NCI-H345 (cell line): ENCODE results near the gene RNF212.

ENCODE experiments used
- DNase-seq: peaks from one replicate; lab custom pipeline; 2025; lab: John Stamatoyannopoulos, UW

RNF212 gene

DNA sequence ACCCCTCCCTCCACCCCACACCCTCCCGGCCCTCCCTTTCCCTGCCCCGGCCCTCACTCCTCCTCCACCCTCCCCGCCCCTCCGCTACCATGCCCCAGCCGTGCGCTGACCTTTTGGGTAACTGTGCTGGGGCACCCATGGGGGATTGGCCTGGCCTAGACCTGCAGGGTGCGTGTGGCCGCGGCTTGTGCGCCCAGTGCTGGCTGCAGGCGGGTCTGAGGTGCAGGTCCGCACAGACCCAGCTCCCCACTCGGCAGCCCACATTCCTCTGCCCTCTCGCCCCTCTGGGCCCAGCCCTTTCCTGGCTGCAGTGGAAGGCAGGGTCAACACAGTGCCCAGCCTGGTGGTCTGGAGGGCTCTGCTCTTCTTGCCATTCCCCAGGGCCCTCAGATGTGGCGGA is 77.3 kb downstream of the RNF212 start:
- no peak for DNase-seq

DNA sequence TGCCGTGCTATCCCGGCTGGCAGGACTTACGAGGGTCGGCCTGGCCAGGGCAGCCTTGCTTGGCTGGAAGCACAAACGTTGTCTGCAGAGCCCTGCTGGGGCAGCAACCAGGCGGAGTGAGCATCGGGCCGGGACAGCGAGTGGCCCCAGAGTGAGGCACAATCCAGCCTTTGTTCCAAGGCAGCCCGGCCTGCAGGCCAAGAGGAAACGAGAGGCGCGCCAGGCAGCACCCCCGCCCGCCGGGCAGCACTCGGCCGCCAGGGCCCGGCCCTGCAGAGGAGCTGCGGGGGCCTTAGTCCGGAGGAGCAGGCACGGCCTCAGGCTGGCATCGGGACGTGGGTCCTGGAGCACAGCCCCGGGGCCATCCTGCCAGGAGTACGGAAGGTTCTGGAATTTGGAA is 77.9 kb downstream of the RNF212 start:
- DNase-seq: no peak

- DNase-seq: no peak
These were observed 79.4 kb downstream of the RNF212 start for GRCh38 chr4:1033840-1034551.

GRCh38 chr4:1032861-1033260 is 80.5 kb downstream of the RNF212 start:
- DNase-seq: no peak

- no peak for DNase-seq
These were observed 81.2 kb downstream of the RNF212 start for GRCh38 chr4:1031956-1032795.

DNA sequence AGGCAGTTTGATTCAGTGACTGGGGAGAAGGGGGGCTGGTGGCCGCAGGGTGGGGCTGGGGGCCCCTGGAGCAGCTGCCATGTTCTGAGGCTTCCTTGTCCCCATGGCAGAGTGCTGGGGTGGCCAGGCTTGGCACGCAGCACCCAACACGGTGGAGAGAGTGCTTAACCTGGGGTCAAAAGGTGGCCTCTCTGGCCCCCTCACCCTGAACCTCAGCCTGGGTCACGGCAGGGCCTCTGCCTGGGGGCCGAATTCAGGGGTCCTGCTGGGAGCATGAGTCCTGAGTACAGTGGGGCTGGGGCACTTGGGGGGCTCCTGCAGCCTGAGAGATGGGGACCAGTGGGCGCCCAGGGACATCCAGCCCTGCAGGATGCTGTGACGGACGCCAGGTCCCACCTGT is 82.0 kb downstream of the RNF212 start:
- DNase-seq: no peak

DNA sequence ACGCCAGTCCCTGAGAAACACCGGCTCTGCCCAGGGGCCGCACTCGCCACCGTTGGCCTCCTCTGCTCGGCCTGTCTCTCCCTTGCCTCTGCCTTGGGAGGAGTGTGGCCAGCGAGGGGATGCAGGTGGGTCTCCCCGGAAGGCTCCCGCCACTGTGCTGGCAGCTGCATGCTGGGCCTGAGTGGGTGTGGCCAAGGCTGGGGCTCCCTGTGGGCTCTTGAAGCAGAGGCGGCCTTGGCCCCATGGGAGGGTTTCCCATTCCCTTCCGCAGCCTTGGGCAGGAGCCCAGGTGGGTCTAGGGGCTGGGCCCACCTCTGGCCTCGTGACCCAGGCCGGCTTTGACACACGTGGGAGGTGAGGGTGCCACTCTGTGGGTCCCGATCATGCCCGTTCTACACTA is 82.8 kb downstream of the RNF212 start:
- DNase-seq: no peak

DNA sequence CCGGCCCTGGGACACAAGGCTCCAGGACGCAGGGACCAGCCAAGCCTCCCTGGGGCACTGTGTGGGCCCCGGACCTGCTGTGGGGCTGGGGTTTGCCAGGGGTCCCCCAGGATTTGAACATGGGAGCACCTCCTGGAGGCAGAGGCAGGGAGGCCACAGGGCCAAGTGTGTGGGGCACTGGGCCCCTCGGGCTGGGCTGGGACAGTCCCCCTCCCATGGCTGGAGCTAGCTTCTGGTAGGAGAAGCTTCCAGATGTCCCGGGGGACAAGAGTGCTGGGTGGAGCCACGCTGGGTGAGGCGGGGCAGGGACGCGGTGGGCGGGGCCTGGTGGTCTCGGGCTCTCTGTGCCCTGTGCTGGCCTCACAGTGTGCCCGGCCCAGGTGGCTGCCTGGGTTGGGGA is 83.3 kb downstream of the RNF212 start:
- no peak for DNase-seq

- DNase-seq: no peak
These were observed 83.8 kb downstream of the RNF212 start for GRCh38 chr4:1029529-1029928.

DNA sequence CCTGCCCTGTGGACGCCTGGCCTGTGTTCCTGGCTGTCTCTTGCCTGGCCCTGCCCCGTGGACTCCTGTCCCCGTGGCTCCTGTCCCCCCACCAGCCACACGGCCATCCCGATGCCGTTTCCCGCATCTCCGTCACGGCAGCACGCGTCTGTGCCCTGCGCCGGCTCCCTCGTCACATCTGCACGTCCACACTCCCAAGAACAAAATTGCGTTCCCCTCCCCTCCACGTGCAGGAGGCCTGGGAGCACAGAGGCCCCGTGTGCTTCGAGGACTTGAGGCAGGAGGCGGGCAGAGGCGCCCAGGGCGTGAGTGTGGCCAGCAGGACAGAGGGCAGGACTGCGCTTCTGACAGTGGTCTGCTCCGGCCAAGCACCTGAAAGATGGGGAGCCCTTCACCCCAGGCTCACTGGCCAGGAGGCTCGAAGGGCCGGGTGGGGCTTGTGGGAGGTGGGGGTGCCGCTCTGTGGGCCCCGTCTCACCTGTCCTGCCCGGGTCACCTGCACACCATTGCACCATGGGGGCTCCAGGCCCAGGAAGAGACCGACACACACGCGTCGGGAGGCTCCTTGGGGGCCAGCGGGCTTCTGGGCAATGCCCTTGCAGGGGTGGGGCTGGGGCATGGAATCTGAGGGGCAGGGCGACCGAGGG is 84.7 kb downstream of the RNF212 start:
- DNase-seq: no peak

DNA sequence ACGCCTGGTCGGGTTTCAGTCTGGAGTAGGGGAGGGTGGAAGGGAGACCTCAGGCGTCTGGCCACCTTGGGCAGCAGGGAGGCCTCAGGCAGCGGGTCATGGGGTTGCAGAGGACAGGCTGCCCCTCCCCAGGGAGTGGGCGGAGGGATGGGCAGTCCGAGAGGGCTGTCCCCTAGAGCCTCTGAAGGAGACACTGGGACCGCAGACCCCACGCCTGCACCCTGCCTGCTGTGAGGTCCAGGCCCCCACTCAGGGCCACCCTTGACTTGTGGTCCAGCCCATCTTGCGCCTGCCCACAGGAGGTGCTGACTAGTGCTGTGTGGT is 85.5 kb downstream of the RNF212 start:
- no peak for DNase-seq

GRCh38 chr4:1027219-1027914 is 86.0 kb downstream of the RNF212 start:
- DNase-seq: no peak

DNA sequence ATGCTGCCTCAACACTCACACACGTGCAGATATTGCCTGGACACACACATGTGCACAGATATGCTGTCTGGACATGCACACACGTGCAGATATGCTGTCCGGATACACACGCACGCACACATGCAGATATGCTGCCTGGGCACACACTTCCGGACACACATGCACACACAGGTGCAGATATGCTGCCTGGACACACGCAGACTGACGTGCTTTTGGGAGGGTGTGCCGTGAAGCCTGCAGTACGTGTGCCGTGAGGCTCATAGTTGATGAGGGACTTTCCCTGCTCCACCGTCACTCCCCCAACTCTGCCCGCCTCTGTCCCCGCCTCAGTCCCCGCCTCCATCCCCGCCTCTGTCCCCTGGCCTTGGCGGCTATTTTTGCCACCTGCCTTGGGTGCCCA is 87.2 kb downstream of the RNF212 start:
- DNase-seq: no peak

- no peak for DNase-seq
These were observed 88.3 kb downstream of the RNF212 start for GRCh38 chr4:1024882-1025545.

DNA sequence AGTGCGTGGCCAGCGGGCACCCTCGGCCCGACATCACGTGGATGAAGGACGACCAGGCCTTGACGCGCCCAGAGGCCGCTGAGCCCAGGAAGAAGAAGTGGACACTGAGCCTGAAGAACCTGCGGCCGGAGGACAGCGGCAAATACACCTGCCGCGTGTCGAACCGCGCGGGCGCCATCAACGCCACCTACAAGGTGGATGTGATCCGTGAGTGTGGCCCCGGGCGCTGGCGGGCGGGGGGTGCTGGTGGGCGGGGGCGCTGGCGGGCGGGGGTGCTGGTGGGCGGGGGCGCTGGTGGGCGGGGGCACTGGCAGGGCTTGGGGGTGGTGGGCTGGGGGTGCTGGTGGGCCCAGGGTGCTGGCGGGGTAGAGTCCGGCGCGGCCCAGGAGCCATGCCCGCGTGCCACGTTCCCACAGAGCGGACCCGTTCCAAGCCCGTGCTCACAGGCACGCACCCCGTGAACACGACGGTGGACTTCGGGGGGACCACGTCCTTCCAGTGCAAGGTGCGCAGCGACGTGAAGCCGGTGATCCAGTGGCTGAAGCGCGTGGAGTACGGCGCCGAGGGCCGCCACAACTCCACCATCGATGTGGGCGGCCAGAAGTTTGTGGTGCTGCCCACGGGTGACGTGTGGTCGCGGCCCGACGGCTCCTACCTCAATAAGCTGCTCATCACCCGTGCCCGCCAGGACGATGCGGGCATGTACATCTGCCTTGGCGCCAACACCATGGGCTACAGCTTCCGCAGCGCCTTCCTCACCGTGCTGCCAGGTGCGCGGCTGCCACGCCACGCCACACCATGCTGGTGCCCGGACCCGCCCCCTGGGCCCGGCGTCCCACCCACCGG is 89.2 kb downstream of the RNF212 start:
- DNase-seq: no peak

GRCh38 chr4:1023075-1023640 is 90.2 kb downstream of the RNF212 start:
- no peak for DNase-seq

- DNase-seq: no peak
These were observed 90.7 kb downstream of the RNF212 start for GRCh38 chr4:1022739-1023066.

DNA sequence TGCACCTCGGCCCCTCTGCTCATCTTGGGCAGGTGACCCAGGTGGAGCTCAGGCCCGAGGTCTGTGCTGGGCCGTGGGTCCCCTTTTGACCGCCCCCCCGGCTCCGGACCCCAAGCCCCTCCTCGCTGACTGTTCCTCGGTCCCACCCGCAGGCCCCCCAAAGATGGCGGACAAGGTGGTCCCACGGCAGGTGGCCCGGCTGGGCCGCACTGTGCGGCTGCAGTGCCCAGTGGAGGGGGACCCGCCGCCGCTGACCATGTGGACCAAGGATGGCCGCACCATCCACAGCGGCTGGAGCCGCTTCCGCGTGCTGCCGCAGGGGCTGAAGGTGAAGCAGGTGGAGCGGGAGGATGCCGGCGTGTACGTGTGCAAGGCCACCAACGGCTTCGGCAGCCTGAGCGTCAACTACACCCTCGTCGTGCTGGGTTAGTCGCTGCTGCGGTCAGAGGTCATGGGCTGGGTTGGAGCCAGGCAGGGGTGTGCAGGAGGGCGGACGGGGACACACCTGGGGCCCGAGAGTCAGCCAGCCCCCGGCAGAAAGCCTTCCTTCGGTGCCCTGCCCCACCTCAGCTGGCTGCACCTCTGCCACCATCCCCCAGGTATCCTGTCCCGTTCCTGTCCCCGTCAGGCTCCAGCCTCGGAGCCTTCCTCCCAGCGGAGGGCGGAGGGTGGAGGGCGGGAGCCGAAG is 91.2 kb downstream of the RNF212 start:
- DNase-seq: no peak
